ENCODE data around the gene MARVELD1.

DNA sequence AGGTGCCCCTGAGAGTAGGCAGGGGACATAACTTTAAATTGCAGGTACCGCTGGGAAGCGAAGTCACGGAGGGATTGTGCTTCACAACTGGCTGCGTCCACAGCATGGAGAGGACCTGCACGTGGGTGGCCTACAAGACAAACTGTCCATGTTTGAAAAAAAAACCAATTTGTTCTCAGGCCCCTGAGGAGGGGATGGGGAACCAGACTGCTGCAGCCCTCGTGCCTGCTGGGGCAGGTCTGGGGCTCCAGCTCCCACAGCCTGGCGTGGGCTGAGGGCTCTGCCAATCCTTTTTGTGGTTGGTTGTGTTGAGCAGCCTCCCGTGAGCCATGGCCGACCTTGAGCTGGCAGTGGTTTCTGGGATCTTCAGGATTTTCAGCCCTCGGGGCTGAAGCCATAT is 48.5 kb downstream of the MARVELD1 start:
- TF ChIP-seq, protein P1, sequence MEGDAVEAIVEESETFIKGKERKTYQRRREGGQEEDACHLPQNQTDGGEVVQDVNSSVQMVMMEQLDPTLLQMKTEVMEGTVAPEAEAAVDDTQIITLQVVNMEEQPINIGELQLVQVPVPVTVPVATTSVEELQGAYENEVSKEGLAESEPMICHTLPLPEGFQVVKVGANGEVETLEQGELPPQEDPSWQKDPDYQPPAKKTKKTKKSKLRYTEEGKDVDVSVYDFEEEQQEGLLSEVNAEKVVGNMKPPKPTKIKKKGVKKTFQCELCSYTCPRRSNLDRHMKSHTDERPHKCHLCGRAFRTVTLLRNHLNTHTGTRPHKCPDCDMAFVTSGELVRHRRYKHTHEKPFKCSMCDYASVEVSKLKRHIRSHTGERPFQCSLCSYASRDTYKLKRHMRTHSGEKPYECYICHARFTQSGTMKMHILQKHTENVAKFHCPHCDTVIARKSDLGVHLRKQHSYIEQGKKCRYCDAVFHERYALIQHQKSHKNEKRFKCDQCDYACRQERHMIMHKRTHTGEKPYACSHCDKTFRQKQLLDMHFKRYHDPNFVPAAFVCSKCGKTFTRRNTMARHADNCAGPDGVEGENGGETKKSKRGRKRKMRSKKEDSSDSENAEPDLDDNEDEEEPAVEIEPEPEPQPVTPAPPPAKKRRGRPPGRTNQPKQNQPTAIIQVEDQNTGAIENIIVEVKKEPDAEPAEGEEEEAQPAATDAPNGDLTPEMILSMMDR (IDR thresholded peaks at IDR 0.05), result no peak
- no peak for TF ChIP-seq POLR2A (IDR thresholded peaks at IDR 0.05)

Data from body of pancreas (tissue), 4 donors.